ENCODE measurements around the gene NEGR1.

NEGR1 gene

GRCh38 chr1:71424536-71424935, 857.8 kb downstream of the NEGR1 start:
- no peak for DNase-seq

DNA sequence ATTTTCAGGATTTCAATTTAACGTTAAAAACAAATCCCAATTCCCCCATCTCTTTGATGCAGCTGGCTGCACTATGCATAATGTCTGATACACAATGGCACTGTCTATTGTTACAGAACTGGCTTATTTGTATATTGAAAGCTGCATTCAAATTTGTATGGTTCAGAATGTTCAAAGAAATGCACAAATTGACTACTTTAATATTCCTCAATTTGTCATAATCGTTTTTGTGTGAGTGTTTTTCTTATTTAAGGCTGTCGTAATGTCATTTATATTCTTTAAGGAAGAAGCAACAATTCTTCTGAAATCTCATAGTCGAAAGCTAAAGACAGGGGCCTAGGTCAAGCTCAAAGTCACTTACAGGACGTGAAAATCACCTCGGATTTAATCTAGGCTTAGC, 860.1 kb downstream of the NEGR1 start:
- DNase-seq, result no peak

- DNase-seq, result no peak
These were observed 864.9 kb downstream of the NEGR1 start for GRCh38 chr1:71417421-71417820.

- no peak for DNase-seq
These were observed 868.2 kb downstream of the NEGR1 start for GRCh38 chr1:71414179-71414578.

GRCh38 chr1:71413441-71414175, 868.7 kb downstream of the NEGR1 start:
- DNase-seq, result no peak

DNA sequence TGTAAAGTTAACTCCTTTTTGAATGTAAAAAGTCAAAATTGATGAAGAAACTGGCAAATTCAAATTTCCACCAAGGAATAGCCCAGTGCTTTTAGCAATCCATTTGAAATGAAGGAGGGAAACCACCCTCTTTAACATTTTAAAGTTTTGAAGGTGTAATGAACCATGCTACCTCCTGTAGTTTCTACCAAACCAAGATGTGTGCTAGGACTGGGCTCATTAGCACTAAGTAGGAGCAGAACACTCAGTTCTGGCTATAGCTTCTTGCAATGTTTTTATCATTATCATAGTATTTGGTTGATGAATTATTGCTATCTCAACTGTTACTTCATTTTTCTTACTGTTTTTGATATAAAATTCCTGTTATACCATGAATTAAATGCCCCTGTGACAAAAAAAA, 882.3 kb downstream of the NEGR1 start:
- DNase-seq, result no peak

DNA sequence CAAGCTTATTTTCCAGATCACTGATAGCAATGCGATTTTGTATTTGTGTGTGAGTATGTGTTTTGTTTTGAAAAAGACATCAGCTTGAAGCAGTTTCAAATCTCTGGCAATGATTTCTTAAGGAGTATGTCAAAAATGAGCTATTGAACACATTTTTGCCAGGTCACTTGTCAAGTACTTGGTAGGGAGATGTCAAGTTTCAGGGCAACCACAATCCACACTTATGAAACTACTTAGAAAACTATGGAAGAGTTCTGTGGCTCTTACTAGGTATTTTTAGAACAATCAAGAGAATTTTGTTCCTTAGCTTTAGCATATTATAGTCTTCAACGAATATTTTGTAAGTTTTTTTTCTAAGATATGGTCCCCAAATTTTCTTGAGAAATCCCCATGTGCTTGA, 882.7 kb downstream of the NEGR1 start:
- DNase-seq, result no peak

DNA sequence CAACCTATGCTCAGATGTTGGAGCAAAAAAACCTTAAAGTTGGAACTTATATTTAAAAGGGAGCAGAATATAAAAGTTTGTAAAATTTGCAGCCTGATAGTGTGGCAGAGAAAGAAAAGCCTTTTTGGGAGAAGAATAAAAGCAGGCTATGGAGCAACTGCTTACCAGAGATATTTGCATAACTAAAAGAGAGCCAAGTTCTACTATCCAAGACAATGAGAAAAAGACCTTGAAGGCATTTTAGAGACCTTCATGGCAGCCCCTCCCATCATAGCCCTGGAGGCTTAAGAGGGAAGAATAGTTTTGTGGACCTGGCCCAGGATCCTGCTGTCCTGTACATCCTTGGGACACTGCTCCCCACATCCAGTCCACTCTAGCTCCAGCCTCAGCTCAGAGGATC, 889.0 kb downstream of the NEGR1 start:
- DNase-seq, result no peak

DNA sequence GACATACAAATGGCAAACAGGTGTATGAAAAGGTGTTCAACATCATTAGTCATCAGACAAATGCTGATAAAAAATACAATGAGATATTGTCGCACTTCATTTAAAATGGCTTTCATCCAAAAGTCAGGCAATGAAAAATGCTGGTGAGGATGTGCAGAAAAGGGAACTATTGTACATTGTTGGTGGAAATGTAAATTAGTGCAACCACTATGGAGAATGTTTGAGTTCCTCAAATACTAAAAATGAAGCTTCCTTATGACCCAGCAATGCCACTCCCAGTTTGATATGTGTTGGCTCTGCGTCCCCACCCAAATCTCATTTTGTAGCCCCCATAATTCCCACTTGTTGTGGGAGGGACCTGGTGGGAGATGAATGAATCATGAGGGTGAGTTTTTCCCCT, 891.8 kb downstream of the NEGR1 start:
- DNase-seq, result no peak

GRCh38 chr1:71377886-71378285, 904.5 kb downstream of the NEGR1 start:
- DNase-seq, result no peak

- DNase-seq, result no peak
These were observed 909.8 kb downstream of the NEGR1 start for GRCh38 chr1:71372496-71372895.

DNA sequence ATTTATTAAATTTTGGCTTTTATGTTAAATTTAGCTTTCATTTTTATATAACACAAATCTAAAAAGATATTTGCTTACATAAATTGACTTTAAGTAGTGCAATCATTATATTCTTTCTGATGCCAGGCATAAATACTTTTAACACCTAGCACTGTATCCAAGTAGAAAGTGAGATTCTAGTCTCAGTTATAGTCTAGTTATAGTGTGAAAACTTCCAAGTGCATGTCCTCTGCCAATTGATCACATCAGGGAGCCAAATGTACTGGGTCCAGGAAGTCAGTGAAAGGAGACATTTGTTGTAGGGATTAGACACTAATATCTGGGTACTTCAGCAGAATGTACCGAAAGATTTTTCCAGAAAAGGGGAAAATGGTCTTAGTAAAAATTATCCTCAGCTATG, 910.8 kb downstream of the NEGR1 start:
- DNase-seq, result no peak

- no peak for DNase-seq
These were observed 918.1 kb downstream of the NEGR1 start for GRCh38 chr1:71364236-71364635.

DNA sequence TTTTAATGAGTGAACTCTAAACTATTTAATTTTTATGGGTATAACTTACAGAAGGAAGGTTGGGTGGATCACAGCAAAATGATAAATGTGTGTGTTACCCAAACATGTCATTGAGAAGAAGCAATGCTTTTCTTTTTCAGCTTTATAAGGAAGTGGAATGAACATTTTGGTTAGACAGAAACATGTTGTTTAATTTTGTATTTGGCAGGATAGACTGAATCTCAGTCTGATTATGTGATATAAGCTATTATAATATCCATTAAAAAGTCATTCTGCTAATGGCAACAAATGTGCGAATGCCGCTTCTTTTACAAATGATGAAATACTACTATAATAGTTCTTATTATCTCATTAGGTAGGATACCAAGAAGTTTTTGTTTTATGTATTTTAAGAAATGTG, 919.6 kb downstream of the NEGR1 start:
- no peak for DNase-seq

DNA sequence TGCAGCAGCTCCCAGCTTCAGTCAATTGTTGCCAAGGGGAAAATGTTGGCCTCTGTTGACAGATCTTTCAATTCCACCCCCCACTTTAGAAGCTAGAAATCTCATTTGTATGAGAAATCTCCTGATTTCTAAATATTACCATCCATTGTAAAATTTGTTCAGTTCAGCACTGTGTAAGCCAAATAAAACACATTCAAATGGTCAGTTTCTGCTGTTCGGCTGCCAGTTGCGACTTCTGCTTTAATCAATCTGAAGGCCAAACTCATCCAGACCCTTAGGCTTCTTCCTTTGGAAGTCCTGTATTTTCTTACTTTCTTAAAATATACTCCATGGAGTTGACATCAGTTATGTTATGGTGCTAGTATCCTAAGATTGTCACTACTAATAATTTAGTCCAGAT, 920.3 kb downstream of the NEGR1 start:
- DNase-seq, result no peak

- DNase-seq, result no peak
These were observed 924.6 kb downstream of the NEGR1 start for GRCh38 chr1:71357708-71358107.

GRCh38 chr1:71351438-71351837, 930.9 kb downstream of the NEGR1 start:
- no peak for DNase-seq

DNA sequence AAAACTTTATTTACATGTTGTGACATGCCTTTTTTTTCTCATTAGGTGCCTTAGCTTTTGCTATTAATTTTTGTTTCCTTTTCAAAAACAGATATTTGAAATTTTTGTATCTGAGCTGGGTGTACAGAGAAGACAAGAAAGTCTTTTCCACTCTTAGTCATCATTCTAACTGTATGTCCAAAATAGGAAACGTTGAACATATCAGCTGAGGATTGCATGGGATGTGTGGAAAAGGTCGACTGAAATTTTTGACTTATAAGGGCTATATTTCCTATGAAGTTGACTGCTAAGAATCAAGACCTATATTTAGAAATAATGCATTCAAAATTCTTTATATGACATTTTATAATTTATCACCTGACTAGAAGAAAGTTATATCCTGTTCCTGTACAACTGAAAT, 931.5 kb downstream of the NEGR1 start:
- no peak for DNase-seq

- no peak for DNase-seq
These were observed 932.0 kb downstream of the NEGR1 start for GRCh38 chr1:71350330-71350729.
